Globus pallidus (tissue), 1 donor: ENCODE data around the gene CCDC88C.
A peak's percentile ranks its signal among the peaks of the same experiment; 100 is the strongest.
"Not testable (repeated sequence)": the region's sequence is repeated elsewhere in the genome, so short reads cannot be mapped to it uniquely, and the experiment has no call there.

Source experiments
- DNase-seq: peaks from one replicate; pipeline ENCODE4 v3.0.0-alpha.2; 2015; ENCODE audit warnings: low spot score

CCDC88C gene

GRCh38 chr14:91271639-91272038 lies 146.0 kb downstream of the CCDC88C start:
- DNase-seq: no peak

- no peak for DNase-seq
These were observed 147.0 kb downstream of the CCDC88C start for GRCh38 chr14:91270619-91271018.

GRCh38 chr14:91270188-91270587 lies 147.4 kb downstream of the CCDC88C start:
- DNase-seq: no peak

- DNase-seq: peak; percentile 17
These were observed 148.3 kb downstream of the CCDC88C start for GRCh38 chr14:91269076-91269991.

GRCh38 chr14:91267965-91268437 lies 149.6 kb downstream of the CCDC88C start:
- DNase-seq: no peak

- DNase-seq: not testable (repeated sequence)
These were observed 151.3 kb downstream of the CCDC88C start for GRCh38 chr14:91266276-91266675.

GRCh38 chr14:91265404-91265803 lies 152.2 kb downstream of the CCDC88C start:
- no peak for DNase-seq

GRCh38 chr14:91264151-91265150 lies 153.2 kb downstream of the CCDC88C start:
- no peak for DNase-seq

GRCh38 chr14:91263329-91263728 lies 154.3 kb downstream of the CCDC88C start:
- DNase-seq: no peak

GRCh38 chr14:91261986-91262549 lies 155.6 kb downstream of the CCDC88C start:
- no peak for DNase-seq

- DNase-seq: no peak
These were observed 156.5 kb downstream of the CCDC88C start for GRCh38 chr14:91261115-91261514.

GRCh38 chr14:91258876-91259275 lies 158.7 kb downstream of the CCDC88C start:
- DNase-seq: no peak

GRCh38 chr14:91258011-91258618 lies 159.5 kb downstream of the CCDC88C start:
- no peak for DNase-seq

- DNase-seq: no peak
These were observed 160.2 kb downstream of the CCDC88C start for GRCh38 chr14:91257328-91258010.

GRCh38 chr14:91256661-91257060 lies 161.0 kb downstream of the CCDC88C start:
- no peak for DNase-seq

GRCh38 chr14:91255026-91255695 lies 162.5 kb downstream of the CCDC88C start:
- no peak for DNase-seq

- DNase-seq: no peak
These were observed 163.2 kb downstream of the CCDC88C start for GRCh38 chr14:91254461-91254860.

GRCh38 chr14:91253795-91254323 lies 163.8 kb downstream of the CCDC88C start:
- no peak for DNase-seq

GRCh38 chr14:91252871-91253794 lies 164.5 kb downstream of the CCDC88C start:
- DNase-seq: no peak
